Non-pigmented ciliary epithelial cell (primary cell): Measurements from ENCODE around the gene WDFY1.
"Not testable (repeated sequence)": the region's sequence is repeated elsewhere in the genome, so short reads cannot be mapped to it uniquely, and the experiment has no call there.

ENCODE experiments used
- DNase-seq: peaks from one replicate; pipeline ENCODE4 v3.0.0-alpha.2; 2010; ENCODE audit warnings: low read depth

WDFY1 gene

GRCh38 chr2:223957092-223957851 lies 12.1 kb upstream of the WDFY1 start, which contains the start of gene MRPL44:
Gene MRPL44 (plus strand): TSS chr2:223957463. CDS start chr2:223957473, 10 bp downstream.
- no peak for DNase-seq

GRCh38 chr2:223956300-223956699 lies 11.2 kb upstream of the WDFY1 start:
- no peak for DNase-seq

GRCh38 chr2:223954401-223954800 lies 9.3 kb upstream of the WDFY1 start:
- no peak for DNase-seq

GRCh38 chr2:223952280-223952968 lies 7.3 kb upstream of the WDFY1 start:
- DNase-seq, result no peak

GRCh38 chr2:223950448-223951347 lies 5.6 kb upstream of the WDFY1 start:
- DNase-seq, result no peak

- DNase-seq, result no peak
Observed at GRCh38 chr2:223949241-223949840, 4.2 kb upstream of the WDFY1 start.

- DNase-seq, result no peak
Observed at GRCh38 chr2:223947711-223948205, 2.6 kb upstream of the WDFY1 start.

GRCh38 chr2:223945755-223946154 lies 620 bp upstream of the WDFY1 start:
- DNase-seq, result no peak

- DNase-seq, result no peak
Observed at GRCh38 chr2:223944166-223944702, 901 bp downstream of the WDFY1 start.

- no peak for DNase-seq
Observed at GRCh38 chr2:223943561-223944008, 1.6 kb downstream of the WDFY1 start.

GRCh38 chr2:223943135-223943534 lies 2.0 kb downstream of the WDFY1 start:
- DNase-seq, result no peak

- no peak for DNase-seq
Observed at GRCh38 chr2:223941579-223942277, 3.4 kb downstream of the WDFY1 start.

- DNase-seq, result not testable (repeated sequence)
Observed at GRCh38 chr2:223939438-223939837, 5.7 kb downstream of the WDFY1 start.

- no peak for DNase-seq
Observed at GRCh38 chr2:223937535-223937934, 7.6 kb downstream of the WDFY1 start.

- DNase-seq, result no peak
Observed at GRCh38 chr2:223936862-223937326, 8.2 kb downstream of the WDFY1 start.

GRCh38 chr2:223935459-223936125 lies 9.5 kb downstream of the WDFY1 start:
- no peak for DNase-seq

GRCh38 chr2:223934870-223935269 lies 10.3 kb downstream of the WDFY1 start:
- DNase-seq, result no peak

- DNase-seq, result no peak
Observed at GRCh38 chr2:223932816-223933800, 12.0 kb downstream of the WDFY1 start.
